ENCODE data around the gene CILP.

CILP gene

GRCh38 chr15:65211482-65211982 lies 259 bp upstream of the CILP start:
- DNase-seq (ENCODE audit: extremely low spot score) = no peak
- TF ChIP-seq SUZ12 (IDR thresholded peaks at IDR 0.05) (no peak), L3MBTL2 (conservative IDR thresholded peaks at IDR 0.05) (no peak), FOXK2 (IDR thresholded peaks at IDR 0.05) (no peak), ARNT (IDR thresholded peaks at IDR 0.05) (no peak), ZNF384 (IDR thresholded peaks at IDR 0.05) (no peak), CTBP1 (IDR thresholded peaks at IDR 0.05; ENCODE audit: borderline replicate concordance) (no peak), ELF4 (IDR thresholded peaks at IDR 0.05) (no peak), FOXM1 (IDR thresholded peaks at IDR 0.05; ENCODE audit: borderline replicate concordance) (no peak), BHLHE40 (IDR thresholded peaks at IDR 0.05; ENCODE audit: borderline replicate concordance) (no peak), NFRKB (IDR thresholded peaks at IDR 0.05) (no peak), TARDBP (IDR thresholded peaks at IDR 0.05) (no peak), HDGF (IDR thresholded peaks at IDR 0.05; ENCODE audit: borderline replicate concordance) (no peak), LEF1 (IDR thresholded peaks at IDR 0.05; ENCODE audit: borderline replicate concordance) (no peak)
- TF ChIP-seq, protein P1, sequence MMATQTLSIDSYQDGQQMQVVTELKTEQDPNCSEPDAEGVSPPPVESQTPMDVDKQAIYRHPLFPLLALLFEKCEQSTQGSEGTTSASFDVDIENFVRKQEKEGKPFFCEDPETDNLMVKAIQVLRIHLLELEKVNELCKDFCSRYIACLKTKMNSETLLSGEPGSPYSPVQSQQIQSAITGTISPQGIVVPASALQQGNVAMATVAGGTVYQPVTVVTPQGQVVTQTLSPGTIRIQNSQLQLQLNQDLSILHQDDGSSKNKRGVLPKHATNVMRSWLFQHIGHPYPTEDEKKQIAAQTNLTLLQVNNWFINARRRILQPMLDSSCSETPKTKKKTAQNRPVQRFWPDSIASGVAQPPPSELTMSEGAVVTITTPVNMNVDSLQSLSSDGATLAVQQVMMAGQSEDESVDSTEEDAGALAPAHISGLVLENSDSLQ (IDR thresholded peaks at IDR 0.05) = no peak
- ChIA-PET POLR2A (interaction anchor here (1.1 to 1.3 kb wide), 3 partner anchors 26 to 93 kb away, joined by 3 to 4 read pairs (median 3); partner anchors contain the start of genes CLPX and RNU5B-1), CTCF (interaction anchor here (0.7 to 1.6 kb wide), 3 partner anchors 9 to 1914 kb away, joined by 3 to 8 read pairs (median 4); no protein-coding TSS in a partner anchor)

DNA sequence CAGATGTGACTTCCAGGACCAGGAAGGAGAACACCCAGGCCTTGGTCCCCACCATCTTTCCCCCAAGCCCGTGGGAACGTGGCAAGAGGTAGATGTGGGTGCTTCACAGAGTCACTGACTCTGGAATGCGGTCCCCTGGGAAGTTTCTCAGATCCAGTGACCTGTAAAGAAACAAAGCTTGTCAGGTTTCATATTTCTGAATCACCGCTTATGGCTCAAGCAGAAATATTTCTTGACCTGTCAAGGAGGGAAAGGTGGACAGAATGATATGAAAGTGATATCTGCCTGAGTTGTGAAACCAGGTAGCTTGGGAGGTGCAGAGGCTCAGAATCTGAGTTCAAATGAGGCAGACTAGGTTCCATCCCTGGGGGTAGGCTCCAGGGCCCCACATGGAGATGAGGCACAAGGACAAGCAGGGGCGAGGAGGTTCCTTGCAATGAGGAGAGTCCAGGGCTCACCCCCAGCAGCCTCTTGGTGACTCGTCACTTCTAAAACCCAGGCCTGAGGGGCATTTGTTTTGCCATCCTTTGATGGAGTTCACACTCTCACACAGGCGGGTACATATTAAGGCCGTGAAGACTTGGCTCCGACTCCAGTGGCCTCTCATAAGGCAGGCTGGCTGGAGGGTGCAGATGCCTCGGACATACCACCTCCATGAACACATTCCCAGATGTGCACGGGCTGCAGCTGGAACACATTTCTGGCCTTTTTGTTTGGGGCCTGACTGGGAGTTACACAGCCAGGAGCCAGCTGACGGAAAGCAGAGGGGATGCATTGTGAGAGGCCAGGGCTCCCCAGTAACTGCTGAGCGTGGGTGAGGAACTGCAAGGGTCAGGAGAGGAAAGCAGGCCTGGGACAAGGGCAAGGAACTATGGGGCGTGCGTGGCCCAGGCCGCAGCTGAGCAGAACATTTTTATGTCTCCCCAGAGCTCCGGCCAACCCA lies 1.3 kb downstream of the CILP start:
- no peak for TF ChIP-seq ARNT (IDR thresholded peaks at IDR 0.05)
- TF ChIP-seq ZNF384 (IDR thresholded peaks at IDR 0.05) = no peak
- no peak for TF ChIP-seq L3MBTL2 (conservative IDR thresholded peaks at IDR 0.05)
- no peak for TF ChIP-seq ELF4 (IDR thresholded peaks at IDR 0.05)
- no peak for TF ChIP-seq LEF1 (IDR thresholded peaks at IDR 0.05; ENCODE audit: borderline replicate concordance)
- TF ChIP-seq NFRKB (IDR thresholded peaks at IDR 0.05) = no peak
- TF ChIP-seq FOXA1 (IDR thresholded peaks at IDR 0.05) = no peak
- TF ChIP-seq, protein P1 (IDR thresholded peaks at IDR 0.05) = no peak
- no peak for TF ChIP-seq TARDBP (IDR thresholded peaks at IDR 0.05)
- TF ChIP-seq SP1 (IDR thresholded peaks at IDR 0.05) = no peak
- TF ChIP-seq HDGF (IDR thresholded peaks at IDR 0.05; ENCODE audit: borderline replicate concordance) = no peak
- no peak for TF ChIP-seq FOXK2 (IDR thresholded peaks at IDR 0.05)
- no peak for TF ChIP-seq SUZ12 (IDR thresholded peaks at IDR 0.05)
- no peak for TF ChIP-seq BHLHE40 (IDR thresholded peaks at IDR 0.05; ENCODE audit: borderline replicate concordance)
- no peak for TF ChIP-seq FOXM1 (IDR thresholded peaks at IDR 0.05; ENCODE audit: borderline replicate concordance)
- no peak for TF ChIP-seq CTBP1 (IDR thresholded peaks at IDR 0.05; ENCODE audit: borderline replicate concordance)

GRCh38 chr15:65208647-65209046 lies 2.6 kb downstream of the CILP start:
- TF ChIP-seq L3MBTL2 (conservative IDR thresholded peaks at IDR 0.05) (no peak), ARNT (IDR thresholded peaks at IDR 0.05) (no peak), TARDBP (IDR thresholded peaks at IDR 0.05) (no peak), NFRKB (IDR thresholded peaks at IDR 0.05) (no peak), ZNF384 (IDR thresholded peaks at IDR 0.05) (no peak), FOXM1 (IDR thresholded peaks at IDR 0.05; ENCODE audit: borderline replicate concordance) (no peak), LEF1 (IDR thresholded peaks at IDR 0.05; ENCODE audit: borderline replicate concordance) (no peak), ELF4 (IDR thresholded peaks at IDR 0.05) (no peak)
- ChIA-PET CTCF (interaction anchor here (1.5 kb wide), 1 partner anchor 62 kb away, joined by 4 read pairs; no protein-coding TSS in a partner anchor), POLR2A (interaction anchor here (0.8 to 2.7 kb wide), 2 partner anchors 24 to 96 kb away, joined by 3 to 8 read pairs; partner anchors contain the start of genes CLPX and RNU5B-1)
- no peak for DNase-seq (ENCODE audit: extremely low spot score)

More for the DNA sequence above, 1.3 kb downstream of the CILP start:
- ChIA-PET POLR2A (interaction anchor here (2.7 kb wide), 1 partner anchor 25 kb away, joined by 8 read pairs; the partner anchor contains the start of gene CLPX), CTCF (no interaction called here)
- DNase-seq (ENCODE audit: extremely low spot score) = no peak

GRCh38 chr15:65207280-65207840 lies 3.9 kb downstream of the CILP start:
- no peak for TF ChIP-seq CTBP1 (IDR thresholded peaks at IDR 0.05; ENCODE audit: borderline replicate concordance)
- no peak for TF ChIP-seq SP1 (IDR thresholded peaks at IDR 0.05)
- TF ChIP-seq, protein P1 (IDR thresholded peaks at IDR 0.05) = no peak
- TF ChIP-seq BHLHE40 (IDR thresholded peaks at IDR 0.05; ENCODE audit: borderline replicate concordance) = no peak
- no peak for TF ChIP-seq FOXK2 (IDR thresholded peaks at IDR 0.05)
- no peak for TF ChIP-seq FOXA1 (IDR thresholded peaks at IDR 0.05)
- DNase-seq (ENCODE audit: extremely low spot score) = no peak
- ChIA-PET POLR2A (interaction anchor here (1.3 kb wide), 1 partner anchor 22 kb away, joined by 5 read pairs; the partner anchor contains the start of gene CLPX), CTCF (interaction anchor here (0.5 kb wide), 1 partner anchor 20 kb away, joined by 3 read pairs; no protein-coding TSS in a partner anchor)

- DNase-seq (ENCODE audit: extremely low spot score) = no peak
- TF ChIP-seq ZNF384 (IDR thresholded peaks at IDR 0.05) = no peak
- no peak for TF ChIP-seq TARDBP (IDR thresholded peaks at IDR 0.05)
- TF ChIP-seq FOXA1 (IDR thresholded peaks at IDR 0.05) = no peak
- no peak for TF ChIP-seq BHLHE40 (IDR thresholded peaks at IDR 0.05; ENCODE audit: borderline replicate concordance)
- TF ChIP-seq FOXM1 (IDR thresholded peaks at IDR 0.05; ENCODE audit: borderline replicate concordance) = no peak
- no peak for TF ChIP-seq LEF1 (IDR thresholded peaks at IDR 0.05; ENCODE audit: borderline replicate concordance)
- no peak for TF ChIP-seq SP1 (IDR thresholded peaks at IDR 0.05)
- TF ChIP-seq ELF4 (IDR thresholded peaks at IDR 0.05) = no peak
- TF ChIP-seq NFRKB (IDR thresholded peaks at IDR 0.05) = no peak
- TF ChIP-seq HDGF (IDR thresholded peaks at IDR 0.05; ENCODE audit: borderline replicate concordance) = no peak
- no peak for TF ChIP-seq FOXK2 (IDR thresholded peaks at IDR 0.05)
- TF ChIP-seq SUZ12 (IDR thresholded peaks at IDR 0.05) = no peak
- TF ChIP-seq ARNT (IDR thresholded peaks at IDR 0.05) = no peak
- TF ChIP-seq CTBP1 (IDR thresholded peaks at IDR 0.05; ENCODE audit: borderline replicate concordance) = no peak
- TF ChIP-seq, protein P1 (IDR thresholded peaks at IDR 0.05) = no peak
- TF ChIP-seq L3MBTL2 (conservative IDR thresholded peaks at IDR 0.05) = no peak
- CTCF ChIA-PET = interaction anchor here (0.5 kb wide), 1 partner anchor 19 kb away, joined by 3 read pairs; no protein-coding TSS in a partner anchor
- POLR2A ChIA-PET = no interaction called here
Observed at GRCh38 chr15:65206750-65207149, 4.5 kb downstream of the CILP start.

Measured in HEK293T (cell line).